Endothelial cell of umbilical vein (primary cell): Measurements from ENCODE around the gene MUC5AC. TPM values are rescaled to one million over a fixed set of nuclear protein-coding genes. Genes with fewer than 3 reads are reported as not detected.

ENCODE experiments used
- BruUV-seq: library from RNA; stranded (reverse); fragments of 400-500 nt; replicated peaks from 2 replicates; lab custom pipeline; 2021; lab: Mats Ljungman, UMichigan
- CTCF ChIA-PET: fragments of 300-600, 350-600 bp; sonication (Branson Sonifier 250); formaldehyde crosslinking; loops from one replicate; lab custom pipeline; 2021; ENCODE audit warnings: antibody characterized with exemption, inconsistent platforms; lab: Charles Lee
- POLR2A ChIA-PET: fragments of 300-600, 350-600 bp; sonication (Branson Sonifier 250); formaldehyde crosslinking; loops from one replicate; lab custom pipeline; 2021; ENCODE audit warnings: antibody characterized with exemption, inconsistent platforms; lab: Charles Lee
- DNase-seq: peaks from one replicate; pipeline ENCODE4 v3.0.0-alpha.2; 2011; ENCODE audit warnings: low read depth, low spot score
- FAIRE-seq: peaks from 2 replicates; lab custom pipeline; 2011; peaks lifted over from hg19 to GRCh38; lab: Jason Lieb, UNC
- H2AFZ ChIP-seq: 2 replicates; pipeline ENCODE4 v1.6.0; 2012; ENCODE audit warnings: low read depth, low read length, control low read depth, inconsistent platforms
- H3K27ac ChIP-seq: 2 replicates; pipeline ENCODE4 v1.5.1; 2011; ENCODE audit warnings: low read depth, mild to moderate bottlenecking, control low read depth, low read length, moderate library complexity; ENCODE audit not compliant: insufficient read depth
- H3K27me3 ChIP-seq, 2 experiments: 2 replicates each; pipeline versions ENCODE4 v1.6.0 to v1.6.1; 2011; ENCODE audit warnings: low read length in 2 of 2, mixed read lengths in 1 of 2; ENCODE audit not compliant: control insufficient read depth in 2 of 2, insufficient read depth in 2 of 2
- H3K36me3 ChIP-seq, 2 experiments: 2 replicates in 1 of 2; 3 replicates in 1 of 2; pipeline ENCODE4 v1.5.1; 2011; ENCODE audit warnings: low read length in 2 of 2, mild to moderate bottlenecking in 1 of 2, moderate library complexity in 1 of 2; ENCODE audit not compliant: control insufficient read depth in 2 of 2, insufficient read depth in 2 of 2; ENCODE audit errors: extremely low read depth in 1 of 2
- H3K4me1 ChIP-seq: 3 replicates; pipeline ENCODE4 v1.5.1; 2011; ENCODE audit warnings: mild to moderate bottlenecking, low read length; ENCODE audit not compliant: control insufficient read depth, insufficient read depth; ENCODE audit errors: extremely low read depth
- H3K4me2 ChIP-seq: 2 replicates; pipeline ENCODE4 v1.6.1; 2011; ENCODE audit warnings: low read length, control low read depth, mixed read lengths; ENCODE audit not compliant: insufficient read depth
- H3K4me3 ChIP-seq, 3 experiments: fragments of 200-600 bp in 1 of 3; sonication (generic), shearing (Covaris generic) in 1 of 3; replicated peaks in 1 of 3; 2 replicates each; pipeline ENCODE4 v1.5.1; 2011 to 2016; ENCODE audit warnings: control low read depth in 3 of 3, low read length in 3 of 3, mild to moderate bottlenecking in 2 of 3, inconsistent platforms in 1 of 3, low read depth in 1 of 3, moderate library complexity in 1 of 3; ENCODE audit not compliant: insufficient read depth in 1 of 3
- H3K79me2 ChIP-seq: 2 replicates; pipeline ENCODE4 v1.6.0; 2012; ENCODE audit warnings: low read length, inconsistent platforms; ENCODE audit not compliant: control insufficient read depth, insufficient read depth
- H3K9ac ChIP-seq: replicated peaks from 2 replicates; pipeline ENCODE3; 2011; ENCODE audit warnings: low read length, control low read depth; ENCODE audit not compliant: insufficient read depth; ENCODE audit errors: extremely low read depth
- H3K9me1 ChIP-seq: replicated peaks from 3 replicates; pipeline ENCODE4 v1.6.0; 2011; ENCODE audit warnings: mild to moderate bottlenecking, low read length; ENCODE audit not compliant: control insufficient read depth, insufficient read depth; ENCODE audit errors: extremely low read depth
- H3K9me3 ChIP-seq: replicated peaks from 2 replicates; pipeline ENCODE4 v1.5.1; 2012; ENCODE audit warnings: low read length, inconsistent platforms; ENCODE audit not compliant: control insufficient read depth, insufficient read depth
- H4K20me1 ChIP-seq: replicated peaks from 2 replicates; pipeline ENCODE3; 2011; ENCODE audit warnings: mild to moderate bottlenecking, low read length; ENCODE audit not compliant: control insufficient read depth, insufficient read depth; ENCODE audit errors: extremely low read depth
- CTCF ChIP-seq, 2 donors: IDR thresholded peaks; 1 replicate in 1 of 2; 2 replicates in 1 of 2; pipeline ENCODE4 v1.5.1; 2011; ENCODE audit warnings: low read length in 2 of 2, mild to moderate bottlenecking in 2 of 2, moderate library complexity in 2 of 2, control low read depth in 1 of 2, inconsistent platforms in 1 of 2, low read depth in 1 of 2; ENCODE audit not compliant: insufficient read depth in 1 of 2; ENCODE audit errors: extremely low read depth in 1 of 2
- EZH2 ChIP-seq: IDR thresholded peaks from 2 replicates; pipeline ENCODE4 v1.6.1; 2012; ENCODE audit warnings: borderline replicate concordance, low read depth, mild to moderate bottlenecking, moderate library complexity, low read length, inconsistent platforms; ENCODE audit not compliant: severe bottlenecking
- FOS ChIP-seq: IDR thresholded peaks from 2 replicates; pipeline ENCODE4 v1.6.1; 2011; ENCODE audit warnings: mild to moderate bottlenecking, low read length, moderate library complexity, borderline replicate concordance; ENCODE audit not compliant: insufficient read depth
- GATA2 ChIP-seq: IDR thresholded peaks from 2 replicates; pipeline ENCODE4 v1.7.0; 2011; ENCODE audit warnings: low read depth, mild to moderate bottlenecking, moderate library complexity, mixed read lengths, low read length; ENCODE audit not compliant: insufficient read length, insufficient read depth
- JUN ChIP-seq: IDR thresholded peaks from 2 replicates; pipeline ENCODE4 v1.6.1; 2011; ENCODE audit warnings: borderline replicate concordance, low read depth; ENCODE audit not compliant: insufficient read length, insufficient read depth
- MAX ChIP-seq: IDR thresholded peaks from 2 replicates; pipeline ENCODE4 v1.6.1; 2011; ENCODE audit not compliant: insufficient read depth, insufficient read length
- MYC ChIP-seq: IDR thresholded peaks from one replicate; pipeline ENCODE4 v1.6.1; 2011; ENCODE audit warnings: mild to moderate bottlenecking, low read depth, low read length
- POLR2A ChIP-seq: IDR thresholded peaks from 2 replicates; pipeline ENCODE4 v1.6.1; 2012; ENCODE audit warnings: low read depth, mild to moderate bottlenecking, control low read depth, low read length
- POLR2AphosphoS5 ChIP-seq: IDR thresholded peaks from 2 replicates; pipeline ENCODE4 v1.6.1; 2012; ENCODE audit warnings: low read depth, mild to moderate bottlenecking, control low read depth, low read length, moderate library complexity; ENCODE audit not compliant: insufficient read depth
- dilution Hi-C: fragments of 300-500 bp; cut with MboI; formaldehyde crosslinking; loops from one replicate; pipeline ENCODE4 v1.15.0; 2019; ENCODE audit warnings: low sequenced_read_pairs; ENCODE audit not compliant: extremely low pct_ligation_motif_present
- intact Hi-C: fragments of 100-400 bp; cut with micrococcal nuclease; formaldehyde crosslinking; loops from one replicate; pipeline ENCODE4 v1.10.0; 2022
- polyA plus RNA-seq, 4 experiments: library from polyadenylated mRNA; depleted of rRNA in 3 of 4; stranded (reverse) in 3 of 4; unstranded in 1 of 4; fragments of >200 nt; gene quantifications; 2 replicates each; pipeline versions ENCODE4 v1.2.1 to v1.2.3, GENCODE V29; 2011 to 2012; ENCODE audit warnings: missing spikeins in 1 of 4
- total RNA-seq: library from RNA; stranded (reverse); gene quantifications from 2 replicates; pipeline ENCODE4 v1.2.3, GENCODE V29; 2021

MUC5AC gene
- total and polyA plus RNA-seq, 2 donors (not counting 3 experiments of a cell fraction or from before 2014, with no cell fraction given) = not detected

GRCh38 chr11:1232883-1233321 is 75.1 kb downstream of the MUC5AC start:
- dilution Hi-C loops (no loop called here), intact Hi-C loops (no loop called here)
- Histone ChIP-seq H3K36me3 (no peaks in the 10 kb centered on the region), H3K4me3 (no peak overlapping the region), H2AFZ (no peak overlapping the region), H3K9me3 (no peaks in the 10 kb centered on the region), H3K4me1 (no peaks in the 10 kb centered on the region), H3K79me2 (no peaks in the 10 kb centered on the region), H4K20me1 (no peaks in the 10 kb centered on the region), H3K27me3 (no peaks in the 10 kb centered on the region), H3K27ac (no peak overlapping the region), H3K4me2 (no peak overlapping the region), H3K9me1 (no peaks in the 10 kb centered on the region), H3K9ac (no peak overlapping the region)
- POLR2A ChIA-PET = no interaction called here
- FAIRE-seq (no peak), DNase-seq (no peak)
- no peak for TF ChIP-seq JUN
- TF ChIP-seq CTCF (IDR thresholded peaks at IDR 0.05; ENCODE audit: extremely low read depth in 1 of 2, insufficient read depth in 1 of 2, low read depth in 1 of 2, low read length in 2 of 2) = no peak
- no peak for TF ChIP-seq EZH2
- no peak for TF ChIP-seq MYC
- TF ChIP-seq POLR2A = no peak
- no peak for TF ChIP-seq FOS
- TF ChIP-seq MAX = no peak
- TF ChIP-seq POLR2AphosphoS5 = no peak
- no peak for TF ChIP-seq GATA2
- BruUV-seq = no TSS peak
- CTCF ChIA-PET = no interaction called here
